ENCODE measurements around the gene ENTPD8. TPM values are rescaled to one million over a fixed set of nuclear protein-coding genes. Genes with fewer than 3 reads are reported as not detected.

ENTPD8 gene
- total and polyA plus RNA-seq, 2 donors (not counting 3 experiments of a cell fraction or from before 2014, with no cell fraction given): 0.44 to 0.51 TPM

GRCh38 chr9:137476856-137477255 lies 35.7 kb upstream of the ENTPD8 start:
- no peak overlapping the region for H3K4me3 ChIP-seq (replicated peaks in 1 of 3; ENCODE audit: insufficient read depth in 1 of 3, low read depth in 1 of 3, low read length in 3 of 3)
- ChIA-PET POLR2A (no interaction called here), CTCF (no interaction called here)
- intact Hi-C loops (cut with micrococcal nuclease) (no loop called here), dilution Hi-C loops (cut with MboI; ENCODE audit: extremely low pct_ligation_motif_present, low sequenced_read_pairs) (no loop called here)
- no peak for FAIRE-seq
- H3K9me1 ChIP-seq (replicated peaks; ENCODE audit: control insufficient read depth, extremely low read depth, insufficient read depth, low read length): no peaks in the 10 kb centered on the region
- H3K4me2 ChIP-seq (ENCODE audit: insufficient read depth, low read length): no peak overlapping the region
- H3K27ac ChIP-seq (ENCODE audit: insufficient read depth, low read depth, low read length): no peak overlapping the region
- H2AFZ ChIP-seq (ENCODE audit: low read depth, low read length): no peak overlapping the region
- no TSS peak for BruUV-seq (replicated peaks)
- DNase-seq (ENCODE audit: low read depth, low spot score): no peak
- H3K36me3 ChIP-seq (ENCODE audit: control insufficient read depth in 2 of 2, extremely low read depth in 1 of 2, insufficient read depth in 2 of 2, low read length in 2 of 2): no peaks in the 10 kb centered on the region
- H3K4me1 ChIP-seq (ENCODE audit: control insufficient read depth, extremely low read depth, insufficient read depth, low read length): no peaks in the 10 kb centered on the region
- H3K27me3 ChIP-seq (ENCODE audit: control insufficient read depth in 2 of 2, insufficient read depth in 2 of 2, low read length in 2 of 2): no peaks in the 10 kb centered on the region
- no peak overlapping the region for H3K9ac ChIP-seq (replicated peaks; ENCODE audit: extremely low read depth, insufficient read depth, low read length)
- no peaks in the 10 kb centered on the region for H3K79me2 ChIP-seq (ENCODE audit: control insufficient read depth, insufficient read depth, low read length)
- TF ChIP-seq MAX (IDR thresholded peaks at IDR 0.05; ENCODE audit: insufficient read depth, insufficient read length): no peak
- peaks cover 2% of the 10 kb centered on the region for H3K9me3 ChIP-seq (replicated peaks; ENCODE audit: control insufficient read depth, insufficient read depth, low read length)
- H4K20me1 ChIP-seq (replicated peaks; ENCODE audit: control insufficient read depth, extremely low read depth, insufficient read depth, low read length): no peaks in the 10 kb centered on the region

DNA sequence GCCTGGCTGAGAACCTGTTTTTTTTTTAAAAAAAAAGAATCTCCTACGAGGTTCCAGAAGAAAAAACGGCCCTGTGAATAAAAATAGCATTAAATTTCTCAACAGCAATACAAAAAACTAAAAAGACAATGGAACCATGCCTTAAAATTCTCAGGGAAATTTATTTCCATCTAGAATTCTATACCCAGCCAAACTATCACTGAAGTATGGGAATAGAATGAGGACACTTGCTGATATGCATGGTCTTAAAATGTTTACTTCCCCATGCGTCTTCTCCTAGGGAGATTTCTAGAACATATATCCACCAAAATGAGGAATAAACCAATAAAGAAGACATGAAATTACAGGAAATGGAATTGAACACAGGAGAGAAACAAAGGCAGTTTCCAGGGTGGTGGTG lies 34.5 kb upstream of the ENTPD8 start:
- intact Hi-C loops (cut with micrococcal nuclease): no loop called here
- Histone ChIP-seq H3K36me3 (ENCODE audit: control insufficient read depth in 2 of 2, extremely low read depth in 1 of 2, insufficient read depth in 2 of 2, low read length in 2 of 2) (no peaks in the 10 kb centered on the region), H3K4me3 (replicated peaks in 1 of 3; ENCODE audit: insufficient read depth in 1 of 3, low read depth in 1 of 3, low read length in 3 of 3) (no peak overlapping the region), H3K27ac (ENCODE audit: insufficient read depth, low read depth, low read length) (no peak overlapping the region), H4K20me1 (replicated peaks; ENCODE audit: control insufficient read depth, extremely low read depth, insufficient read depth, low read length) (no peaks in the 10 kb centered on the region), H3K9me3 (replicated peaks; ENCODE audit: control insufficient read depth, insufficient read depth, low read length) (peaks cover 2% of the 10 kb centered on the region), H3K9ac (replicated peaks; ENCODE audit: extremely low read depth, insufficient read depth, low read length) (no peak overlapping the region), H3K79me2 (ENCODE audit: control insufficient read depth, insufficient read depth, low read length) (no peaks in the 10 kb centered on the region), H3K9me1 (replicated peaks; ENCODE audit: control insufficient read depth, extremely low read depth, insufficient read depth, low read length) (no peaks in the 10 kb centered on the region), H3K27me3 (ENCODE audit: control insufficient read depth in 2 of 2, insufficient read depth in 2 of 2, low read length in 2 of 2) (no peaks in the 10 kb centered on the region), H3K4me2 (ENCODE audit: insufficient read depth, low read length) (no peak overlapping the region), H3K4me1 (ENCODE audit: control insufficient read depth, extremely low read depth, insufficient read depth, low read length) (peaks cover 3% of the 10 kb centered on the region), H2AFZ (ENCODE audit: low read depth, low read length) (no peak overlapping the region)
- FAIRE-seq (no peak), DNase-seq (ENCODE audit: low read depth, low spot score) (no peak)
- TF ChIP-seq POLR2A (IDR thresholded peaks at IDR 0.05; ENCODE audit: low read depth, low read length) (no peak), JUN (IDR thresholded peaks at IDR 0.05; ENCODE audit: borderline replicate concordance, insufficient read depth, insufficient read length, low read depth) (no peak), EZH2 (IDR thresholded peaks at IDR 0.05; ENCODE audit: borderline replicate concordance, low read depth, low read length, severe bottlenecking) (no peak), POLR2AphosphoS5 (IDR thresholded peaks at IDR 0.05; ENCODE audit: insufficient read depth, low read depth, low read length) (no peak), CTCF (IDR thresholded peaks at IDR 0.05; ENCODE audit: extremely low read depth in 1 of 2, insufficient read depth in 1 of 2, low read depth in 1 of 2, low read length in 2 of 2) (no peak), FOS (IDR thresholded peaks at IDR 0.05; ENCODE audit: borderline replicate concordance, insufficient read depth, low read length) (no peak), MYC (IDR thresholded peaks at IDR 0.05; ENCODE audit: low read depth, low read length) (no peak)
- dilution Hi-C loops (cut with MboI; ENCODE audit: extremely low pct_ligation_motif_present, low sequenced_read_pairs): no loop called here
- CTCF ChIA-PET: no interaction called here
- no TSS peak for BruUV-seq (replicated peaks)
- POLR2A ChIA-PET: no interaction called here

All from endothelial cell of umbilical vein (primary cell).